Fibroblast of lung (primary cell): ENCODE measurements around the gene MUC2.

Experiments
- CTCF ChIP-seq, 2 donors: IDR thresholded peaks in 1 of 2; conservative IDR thresholded peaks in 1 of 2; 1 replicate in 1 of 2; 2 replicates in 1 of 2; pipeline ENCODE4 v1.5.1; 2011 to 2012; ENCODE audit warnings: low read length in 2 of 2, control low read depth in 1 of 2, inconsistent platforms in 1 of 2, low read depth in 1 of 2, mild to moderate bottlenecking in 1 of 2
- EZH2 ChIP-seq: IDR thresholded peaks from 2 replicates; pipeline ENCODE4 v1.5.1; 2012; ENCODE audit warnings: low read length, control low read depth, mild to moderate bottlenecking; ENCODE audit errors: missing control alignments

- no peak for TF ChIP-seq EZH2
- TF ChIP-seq CTCF (conservative IDR thresholded peaks at IDR 0.05 in 1 of 2, IDR thresholded peaks at IDR 0.05 in 1 of 2; ENCODE audit: low read depth in 1 of 2, low read length in 2 of 2): no peak
Observed at GRCh38 chr11:1064167-1064566, 10.5 kb upstream of the MUC2 start.
